GM04503 (cell line): ENCODE data around the gene SMIM27.
"Not testable (repeated sequence)": the region's sequence is repeated elsewhere in the genome, so short reads cannot be mapped to it uniquely, and the experiment has no call there.

ENCODE experiments used
- DNase-seq: peaks from one replicate; pipeline ENCODE4 v3.0.0-alpha.2; 2012; ENCODE audit warnings: low read depth

SMIM27 gene

DNA sequence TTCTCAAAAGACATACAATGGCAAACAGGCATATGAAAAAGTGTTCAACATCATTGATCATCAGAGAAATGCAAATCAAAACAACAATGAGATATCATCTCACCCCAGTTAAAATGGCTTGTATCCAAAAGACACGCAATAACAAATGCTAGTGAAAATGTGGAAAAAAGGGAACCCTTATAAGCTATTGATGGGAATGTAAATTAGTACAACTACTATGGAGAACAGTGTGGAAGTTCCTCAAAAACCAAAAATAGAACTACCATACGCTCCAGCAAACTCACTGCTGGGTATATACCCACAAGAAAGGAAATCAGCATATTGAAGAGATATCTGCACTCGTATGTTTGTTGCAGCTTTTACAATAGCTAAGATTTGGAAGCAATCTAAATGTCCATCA is 46.9 kb downstream of the SMIM27 start:
- not testable (repeated sequence) for DNase-seq
